Body of pancreas (tissue), 4 donors: ENCODE data around the gene ACSM3. TPM values are rescaled to one million over a fixed set of nuclear protein-coding genes. Genes with fewer than 3 reads are reported as not detected.

ENCODE experiments used
- ATAC-seq: fragments of 150-250 bp; one replicate; pipeline ENCODE4 v1.9.1; 2016
- DNase-seq, 4 donors: peaks; one replicate each; pipeline ENCODE4 v3.0.0-alpha.2; 2019
- H3K27ac ChIP-seq, 4 donors: fragments of 200-600 bp; sonication (generic); 1 replicate in 3 of 4; 2 replicates in 1 of 4; pipeline versions ENCODE4 v1.5.1 to v1.6.1; 2016 to 2019; ENCODE audit warnings: mild to moderate bottlenecking in 1 of 4, mixed read lengths in 1 of 4, moderate library complexity in 1 of 4
- H3K27me3 ChIP-seq, 2 donors: fragments of 200-600 bp; sonication (generic); one replicate each; pipeline ENCODE4 v1.6.0; 2016; ENCODE audit warnings: mild to moderate bottlenecking in 1 of 2
- H3K36me3 ChIP-seq, 2 donors: fragments of 200-600 bp; sonication (generic); replicated peaks in 1 of 2; 2 replicates each; pipeline ENCODE4 v1.5.1; 2016; ENCODE audit warnings: low read depth in 2 of 2; ENCODE audit not compliant: insufficient read depth in 1 of 2
- H3K4me1 ChIP-seq: fragments of 200-600 bp; sonication (generic); one replicate; pipeline ENCODE4 v1.6.0; 2016
- H3K4me3 ChIP-seq, 2 donors: fragments of 200-600 bp; sonication (generic); 1 replicate in 1 of 2; 2 replicates in 1 of 2; pipeline ENCODE4 v1.5.1; 2016 to 2019
- H3K9me3 ChIP-seq, 3 donors: fragments of 200-600 bp; sonication (generic); 1 replicate in 2 of 3; 2 replicates in 1 of 3; pipeline ENCODE4 v1.5.1; 2016
- CTCF ChIP-seq, 7 experiments: fragments of 450-650 bp in 4 of 7; fragments of 200-600 bp in 3 of 7; sonication (generic) in 3 of 7; IDR thresholded peaks; one replicate each; pipeline ENCODE4 v1.5.1; 2016 to 2019; ENCODE audit warnings: antibody characterized with exemption in 7 of 7
- POLR2A ChIP-seq, 3 donors: fragments of 450-650 bp; IDR thresholded peaks; one replicate each; pipeline ENCODE4 v1.6.1; 2016; ENCODE audit warnings: antibody characterized with exemption in 3 of 3, mild to moderate bottlenecking in 2 of 3
- WGBS, 2 donors: methylation state at CpG; one replicate each; pipeline ENCODE4 v1.1.5; 2017; 5-methylcytosine and 5-hydroxymethylcytosine counted together
- intact Hi-C: fragments of 100-400 bp; cut with DNase I; formaldehyde crosslinking; loops from one replicate; pipeline ENCODE4 v1.15.1; 2023
- total RNA-seq, 2 donors: library from RNA; depleted of rRNA; stranded (reverse); fragments of >200 nt; gene quantifications; one replicate each; pipeline ENCODE4 v1.1.0, GENCODE V29; 2016

Gene ACSM3
- total RNA-seq, 2 donors from 2014 or later, result 65.9 to 89.2 TPM

DNA sequence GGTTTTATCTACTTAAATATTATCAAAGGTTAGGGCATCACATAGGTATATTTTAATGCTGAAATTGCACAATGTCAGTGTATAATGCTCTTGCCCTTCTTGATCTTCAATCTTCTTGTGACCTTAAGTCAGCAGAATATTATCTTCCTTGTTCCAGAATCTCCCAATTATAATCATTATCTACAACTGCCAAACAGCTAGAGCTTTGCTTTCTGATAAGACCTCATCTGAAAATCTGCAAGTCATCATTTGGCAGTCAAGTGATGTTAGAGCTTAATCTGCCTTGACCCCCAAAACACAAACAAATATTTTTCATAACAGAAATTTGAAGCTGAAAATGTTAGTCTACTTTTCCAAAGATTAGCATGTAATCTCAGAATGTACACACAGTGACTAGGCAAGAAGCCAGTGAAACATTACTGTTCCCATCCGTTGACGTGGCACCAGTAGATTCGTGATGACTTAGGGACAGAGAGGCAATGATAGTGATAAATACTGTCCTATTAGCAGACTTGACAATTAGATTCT is 62.3 kb downstream of the ACSM3 start:
- Histone ChIP-seq H3K36me3 (peaks cover 0 to 2% of the 10 kb centered on the region in 2 donors), H3K27me3 (no peaks in the 10 kb centered on the region), H3K4me3 (no peak overlapping the region), H3K4me1 (peaks cover 7% of the 10 kb centered on the region), H3K27ac (no peak overlapping the region), H3K9me3 (no peaks in the 10 kb centered on the region)
- WGBS, 2 donors, result 19 to 26% methylated on average over 3 of the region's 3 CpGs
- ATAC-seq, result no peak
- no peak for TF ChIP-seq CTCF (IDR thresholded peaks at IDR 0.05)
- TF ChIP-seq POLR2A (IDR thresholded peaks at IDR 0.05), result no peak
- intact Hi-C loops, result no loop called here
- peak in 1 of 4 donors; percentile 11 for DNase-seq

GRCh38 chr16:20829536-20829935 is 65.7 kb downstream of the ACSM3 start:
- TF ChIP-seq POLR2A (IDR thresholded peaks at IDR 0.05), result no peak
- Histone ChIP-seq H3K36me3 (no peaks in the 10 kb centered on the region), H3K9me3 (no peaks in the 10 kb centered on the region), H3K4me1 (peaks cover 7% of the 10 kb centered on the region), H3K4me3 (no peak overlapping the region), H3K27me3 (no peaks in the 10 kb centered on the region), H3K27ac (no peak overlapping the region)
- WGBS, 2 donors, result 67% methylated on average over 1 of the region's 1 CpG
- intact Hi-C loops, result no loop called here
- ATAC-seq (no peak), DNase-seq (no peak)

GRCh38 chr16:20830372-20830771 is 66.6 kb downstream of the ACSM3 start:
- intact Hi-C loops, result no loop called here
- Histone ChIP-seq H3K27me3 (no peaks in the 10 kb centered on the region), H3K27ac (no peak overlapping the region), H3K9me3 (no peaks in the 10 kb centered on the region), H3K4me3 (no peak overlapping the region), H3K36me3 (no peaks in the 10 kb centered on the region), H3K4me1 (peaks cover 7% of the 10 kb centered on the region)
- DNase-seq (no peak), ATAC-seq (no peak)
- WGBS, 2 donors, result 80 to 87% methylated on average over 1 of the region's 1 CpG
- TF ChIP-seq CTCF (IDR thresholded peaks at IDR 0.05) (no peak), POLR2A (IDR thresholded peaks at IDR 0.05) (no peak)

GRCh38 chr16:20833086-20833485 is 69.3 kb downstream of the ACSM3 start:
- 74% methylated on average over 2 of the region's 2 CpGs for WGBS, 2 donors
- TF ChIP-seq CTCF (IDR thresholded peaks at IDR 0.05) (no peak), POLR2A (IDR thresholded peaks at IDR 0.05) (no peak)
- no peaks in the 10 kb centered on the region for H3K9me3 ChIP-seq
- no peak for DNase-seq
- no peak overlapping the region for H3K27ac ChIP-seq
- intact Hi-C loops, result no loop called here
- no peaks in the 10 kb centered on the region for H3K4me1 ChIP-seq
- no peaks in the 10 kb centered on the region for H3K27me3 ChIP-seq
- no peak overlapping the region for H3K4me3 ChIP-seq
- no peaks in the 10 kb centered on the region for H3K36me3 ChIP-seq
- no peak for ATAC-seq

- DNase-seq (no peak), ATAC-seq (no peak)
- no peaks in the 10 kb centered on the region for H3K36me3 ChIP-seq
- no peak overlapping the region for H3K27ac ChIP-seq
- H3K4me1 ChIP-seq, result no peaks in the 10 kb centered on the region
- 67% methylated on average over 1 of the region's 1 CpG for WGBS, 2 donors
- intact Hi-C loops, result no loop called here
- H3K27me3 ChIP-seq, result no peaks in the 10 kb centered on the region
- H3K9me3 ChIP-seq, result no peaks in the 10 kb centered on the region
- no peak overlapping the region for H3K4me3 ChIP-seq
- TF ChIP-seq CTCF (IDR thresholded peaks at IDR 0.05) (no peak), POLR2A (IDR thresholded peaks at IDR 0.05) (no peak)
These were observed 74.4 kb downstream of the ACSM3 start for GRCh38 chr16:20838240-20838639.
